ENCODE measurements around the gene HOXB13. TPM values are rescaled to one million over a fixed set of nuclear protein-coding genes. Genes with fewer than 3 reads are reported as not detected.

The HOXB13 gene
- total and polyA plus RNA-seq, 2 donors from 2014 or later, result not detected

DNA sequence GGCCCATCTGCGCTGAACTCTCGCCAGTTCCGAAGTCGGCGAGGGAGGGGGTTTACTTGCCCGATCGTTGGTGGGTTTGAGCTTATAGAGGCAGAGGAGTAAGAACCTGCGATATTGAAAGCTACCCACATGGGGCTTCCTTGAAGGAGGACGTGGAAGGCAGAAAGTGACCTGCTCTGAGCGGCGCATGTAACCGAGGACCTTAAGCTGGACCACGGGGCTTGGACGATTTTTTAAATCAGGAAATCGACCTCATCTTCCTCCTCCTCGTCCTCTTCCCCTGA lies 3.6 kb downstream of the HOXB13 start:
- Histone ChIP-seq H3K4me1 (ENCODE audit: control insufficient read depth in 2 of 3, insufficient read depth in 2 of 3, low read depth in 1 of 3, low read length in 3 of 3) (peaks cover 0 to 7% (median 0%) of the 10 kb centered on the region in 3 donors), H3K27me3 (ENCODE audit: control insufficient read depth, insufficient read depth, low read length) (peaks cover 92% of the 10 kb centered on the region), H3K36me3 (ENCODE audit: control insufficient read depth in 2 of 3, insufficient read depth in 3 of 3, low read length in 3 of 3) (no peaks in the 10 kb centered on the region), H3K4me3 (ENCODE audit: low read length in 3 of 3) (peak overlapping the region in 1 of 3 donors; percentile 20), H3K9ac (ENCODE audit: low read length in 3 of 3) (no peak overlapping the region), H3K9me3 (ENCODE audit: control insufficient read depth in 2 of 3, insufficient read depth in 1 of 3, low read length in 3 of 3) (no peaks in the 10 kb centered on the region), H3K27ac (ENCODE audit: low read depth in 2 of 2, low read length in 2 of 2) (no peak overlapping the region)
- TF ChIP-seq, protein P1, sequence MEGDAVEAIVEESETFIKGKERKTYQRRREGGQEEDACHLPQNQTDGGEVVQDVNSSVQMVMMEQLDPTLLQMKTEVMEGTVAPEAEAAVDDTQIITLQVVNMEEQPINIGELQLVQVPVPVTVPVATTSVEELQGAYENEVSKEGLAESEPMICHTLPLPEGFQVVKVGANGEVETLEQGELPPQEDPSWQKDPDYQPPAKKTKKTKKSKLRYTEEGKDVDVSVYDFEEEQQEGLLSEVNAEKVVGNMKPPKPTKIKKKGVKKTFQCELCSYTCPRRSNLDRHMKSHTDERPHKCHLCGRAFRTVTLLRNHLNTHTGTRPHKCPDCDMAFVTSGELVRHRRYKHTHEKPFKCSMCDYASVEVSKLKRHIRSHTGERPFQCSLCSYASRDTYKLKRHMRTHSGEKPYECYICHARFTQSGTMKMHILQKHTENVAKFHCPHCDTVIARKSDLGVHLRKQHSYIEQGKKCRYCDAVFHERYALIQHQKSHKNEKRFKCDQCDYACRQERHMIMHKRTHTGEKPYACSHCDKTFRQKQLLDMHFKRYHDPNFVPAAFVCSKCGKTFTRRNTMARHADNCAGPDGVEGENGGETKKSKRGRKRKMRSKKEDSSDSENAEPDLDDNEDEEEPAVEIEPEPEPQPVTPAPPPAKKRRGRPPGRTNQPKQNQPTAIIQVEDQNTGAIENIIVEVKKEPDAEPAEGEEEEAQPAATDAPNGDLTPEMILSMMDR (IDR thresholded peaks at IDR 0.05; ENCODE audit: borderline replicate concordance, extremely low read depth, insufficient read depth), result no peak
- DNase-seq, result no peak
- intact Hi-C loops (cut with DNase I), result loop anchor here (10.0 kb wide), 1 partner anchor 70 kb away; no protein-coding TSS in a partner anchor
- no peak for FAIRE-seq

DNA sequence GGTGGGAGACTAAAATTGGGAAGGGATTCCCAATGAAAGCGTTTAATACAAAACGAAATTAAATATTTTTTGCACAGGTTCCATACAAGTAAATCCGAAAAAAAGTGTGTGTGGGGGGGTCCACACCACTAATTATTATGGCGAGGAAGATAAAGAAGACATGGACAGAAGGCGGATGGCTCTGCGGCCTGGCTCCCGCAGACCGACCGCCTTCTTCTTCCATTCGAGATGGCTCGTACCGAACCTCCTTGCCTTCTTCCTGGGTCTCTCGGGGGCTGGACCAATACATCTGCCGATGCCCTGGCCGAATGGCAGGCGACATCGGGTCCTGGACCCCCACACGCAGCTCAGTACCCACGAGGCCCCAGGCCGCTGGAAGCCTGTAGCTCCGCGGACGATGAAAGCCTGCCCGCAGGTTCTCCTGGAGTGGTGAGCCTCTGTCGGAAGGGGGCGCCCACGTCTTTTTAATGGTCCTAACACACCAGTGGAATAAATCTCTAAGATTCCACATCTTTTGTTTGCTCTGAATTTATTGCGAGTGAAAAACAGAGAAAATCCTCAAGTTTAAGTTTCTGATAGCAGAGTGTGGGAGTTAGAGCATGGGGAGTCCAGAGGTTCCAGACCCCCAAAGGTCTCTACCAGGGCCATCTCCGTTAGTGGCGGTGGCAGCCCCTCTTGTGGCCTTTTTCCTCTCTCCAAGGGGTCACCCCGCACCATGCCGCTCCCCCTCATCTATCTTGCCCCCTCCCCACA lies 4.1 kb downstream of the HOXB13 start:
- DNase-seq (peak; percentile 88 to 94 (median 92)), FAIRE-seq (no peak)
- Histone ChIP-seq H3K27ac (ENCODE audit: low read depth in 2 of 2, low read length in 2 of 2) (no peak overlapping the region), H3K27me3 (ENCODE audit: control insufficient read depth, insufficient read depth, low read length) (peaks cover 92% of the 10 kb centered on the region), H3K4me1 (ENCODE audit: control insufficient read depth in 2 of 3, insufficient read depth in 2 of 3, low read depth in 1 of 3, low read length in 3 of 3) (peaks cover 0 to 7% (median 0%) of the 10 kb centered on the region in 3 donors), H3K36me3 (ENCODE audit: control insufficient read depth in 2 of 3, insufficient read depth in 3 of 3, low read length in 3 of 3) (no peaks in the 10 kb centered on the region), H3K9me3 (ENCODE audit: control insufficient read depth in 2 of 3, insufficient read depth in 1 of 3, low read length in 3 of 3) (no peaks in the 10 kb centered on the region), H3K4me3 (ENCODE audit: low read length in 3 of 3) (peak overlapping the region in 1 of 3 donors; percentile 20), H3K9ac (ENCODE audit: low read length in 3 of 3) (no peak overlapping the region)
- TF ChIP-seq, protein P1 (IDR thresholded peaks at IDR 0.05; ENCODE audit: borderline replicate concordance, extremely low read depth, insufficient read depth), result peak; percentile 73
- intact Hi-C loops (cut with DNase I), result loop anchor here (10.0 kb wide), 1 partner anchor 70 kb away; no protein-coding TSS in a partner anchor

DNA sequence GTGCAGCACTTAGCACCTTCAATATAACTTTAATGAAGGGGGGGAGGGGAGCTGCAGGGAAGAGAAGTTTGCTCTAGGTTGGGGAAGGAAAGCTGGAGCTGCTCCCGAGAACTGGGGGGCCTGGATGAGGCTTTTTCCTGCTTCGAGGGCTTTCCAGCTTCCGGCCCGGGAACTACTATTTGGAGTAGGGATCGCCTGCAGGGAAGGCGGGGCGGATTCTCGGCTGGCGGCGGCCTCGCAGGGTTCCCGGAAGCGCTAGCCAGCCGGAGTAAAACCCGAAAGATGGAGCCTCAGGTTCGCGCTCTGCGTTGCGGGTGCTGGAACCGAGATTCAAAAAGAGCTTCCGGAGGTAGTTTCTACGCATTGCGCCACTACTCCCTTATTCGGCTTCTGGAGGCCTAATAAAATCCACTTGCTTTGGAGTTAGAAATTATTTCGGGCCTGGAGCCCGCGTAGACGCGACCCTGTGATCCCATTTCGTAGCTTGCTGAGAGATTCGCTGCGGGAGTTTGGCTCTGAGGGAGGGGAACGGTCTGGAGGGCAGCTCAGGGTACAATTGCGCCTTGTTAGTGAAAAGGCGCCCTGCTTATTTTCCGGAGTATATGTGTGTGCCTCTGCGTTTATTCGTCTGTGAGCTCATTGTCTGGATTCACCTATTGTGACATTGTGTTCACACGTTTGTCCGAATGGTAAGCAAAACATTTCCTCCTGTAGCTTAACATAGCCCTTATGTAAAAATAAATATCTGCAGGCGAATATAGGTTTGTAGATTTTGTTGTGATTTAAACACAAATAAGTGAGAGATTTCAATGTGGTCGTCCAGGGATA lies 4.9 kb downstream of the HOXB13 start:
- Histone ChIP-seq H3K36me3 (ENCODE audit: control insufficient read depth in 2 of 3, insufficient read depth in 3 of 3, low read length in 3 of 3) (no peaks in the 10 kb centered on the region), H3K9me3 (ENCODE audit: control insufficient read depth in 2 of 3, insufficient read depth in 1 of 3, low read length in 3 of 3) (no peaks in the 10 kb centered on the region), H3K4me3 (ENCODE audit: low read length in 3 of 3) (no peak overlapping the region), H3K4me1 (ENCODE audit: control insufficient read depth in 2 of 3, insufficient read depth in 2 of 3, low read depth in 1 of 3, low read length in 3 of 3) (peaks cover 0 to 7% (median 0%) of the 10 kb centered on the region in 3 donors), H3K27ac (ENCODE audit: low read depth in 2 of 2, low read length in 2 of 2) (no peak overlapping the region), H3K9ac (ENCODE audit: low read length in 3 of 3) (no peak overlapping the region), H3K27me3 (ENCODE audit: control insufficient read depth, insufficient read depth, low read length) (peaks cover 93% of the 10 kb centered on the region)
- no peak for FAIRE-seq
- intact Hi-C loops (cut with DNase I), result loop anchor here (10.0 kb wide), 1 partner anchor 71 kb away; no protein-coding TSS in a partner anchor
- no peak for DNase-seq
- TF ChIP-seq, protein P1 (IDR thresholded peaks at IDR 0.05; ENCODE audit: borderline replicate concordance, extremely low read depth, insufficient read depth), result no peak
